ENCODE results near the gene CEP85.
"Not testable (repeated sequence)": the region's sequence is repeated elsewhere in the genome, so short reads cannot be mapped to it uniquely, and the experiment has no call there.

CEP85 gene

DNA sequence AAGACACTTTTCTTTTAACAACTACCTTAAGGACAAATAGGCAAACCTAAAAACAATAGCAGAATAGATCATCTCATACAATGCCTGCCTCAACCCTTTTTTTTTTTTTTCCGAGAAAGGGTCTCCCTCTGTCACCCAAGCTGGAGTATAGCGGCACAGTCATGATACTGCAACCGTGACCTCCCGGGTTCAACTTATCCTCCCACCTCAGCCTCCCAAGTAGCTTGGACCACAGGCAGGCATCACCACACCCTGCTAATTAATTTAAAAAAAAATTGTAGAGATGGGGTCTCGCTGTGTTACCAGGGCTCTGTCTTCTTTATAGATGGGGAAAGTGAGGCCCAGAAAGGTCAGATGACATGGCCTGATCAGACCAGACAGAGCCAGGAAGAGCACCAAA, 53.8 kb downstream of the CEP85 start:
- TF ChIP-seq, protein P1, sequence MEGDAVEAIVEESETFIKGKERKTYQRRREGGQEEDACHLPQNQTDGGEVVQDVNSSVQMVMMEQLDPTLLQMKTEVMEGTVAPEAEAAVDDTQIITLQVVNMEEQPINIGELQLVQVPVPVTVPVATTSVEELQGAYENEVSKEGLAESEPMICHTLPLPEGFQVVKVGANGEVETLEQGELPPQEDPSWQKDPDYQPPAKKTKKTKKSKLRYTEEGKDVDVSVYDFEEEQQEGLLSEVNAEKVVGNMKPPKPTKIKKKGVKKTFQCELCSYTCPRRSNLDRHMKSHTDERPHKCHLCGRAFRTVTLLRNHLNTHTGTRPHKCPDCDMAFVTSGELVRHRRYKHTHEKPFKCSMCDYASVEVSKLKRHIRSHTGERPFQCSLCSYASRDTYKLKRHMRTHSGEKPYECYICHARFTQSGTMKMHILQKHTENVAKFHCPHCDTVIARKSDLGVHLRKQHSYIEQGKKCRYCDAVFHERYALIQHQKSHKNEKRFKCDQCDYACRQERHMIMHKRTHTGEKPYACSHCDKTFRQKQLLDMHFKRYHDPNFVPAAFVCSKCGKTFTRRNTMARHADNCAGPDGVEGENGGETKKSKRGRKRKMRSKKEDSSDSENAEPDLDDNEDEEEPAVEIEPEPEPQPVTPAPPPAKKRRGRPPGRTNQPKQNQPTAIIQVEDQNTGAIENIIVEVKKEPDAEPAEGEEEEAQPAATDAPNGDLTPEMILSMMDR (conservative IDR thresholded peaks at IDR 0.05), result no peak
- H3K27ac ChIP-seq, result no peak overlapping the region

DNA sequence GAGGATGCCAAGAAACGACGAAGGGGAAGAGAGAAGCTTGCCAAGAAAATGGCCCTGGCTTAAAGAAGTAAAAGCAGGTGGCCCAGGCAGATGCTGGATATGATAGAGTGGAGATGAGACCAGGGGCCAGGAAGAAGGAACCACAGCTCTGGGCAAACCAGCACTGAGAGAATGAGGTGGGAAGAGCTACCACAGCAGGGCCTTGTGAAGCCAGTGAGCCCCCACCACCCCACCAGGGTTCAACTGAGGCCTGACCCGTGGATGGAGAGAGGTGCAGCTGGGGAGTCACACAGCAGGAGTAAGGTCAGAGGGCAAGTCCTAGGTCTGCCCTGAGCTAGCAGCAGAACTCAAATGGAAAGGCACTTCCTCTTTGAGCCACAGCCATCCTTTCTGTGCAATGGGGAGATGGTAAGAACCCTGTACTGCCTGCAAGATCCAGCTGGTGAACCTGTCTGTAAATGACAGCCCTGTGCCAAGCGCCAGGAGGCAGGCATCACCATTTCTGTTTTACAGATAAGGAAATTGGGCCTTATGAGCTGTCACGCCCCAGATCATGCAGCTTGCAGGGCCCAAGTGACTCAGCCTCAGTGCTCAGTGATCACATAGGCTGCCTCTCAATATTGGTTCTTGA, 54.4 kb downstream of the CEP85 start:
- no peak overlapping the region for H3K27ac ChIP-seq
- TF ChIP-seq, protein P1 (conservative IDR thresholded peaks at IDR 0.05), result no peak

DNA sequence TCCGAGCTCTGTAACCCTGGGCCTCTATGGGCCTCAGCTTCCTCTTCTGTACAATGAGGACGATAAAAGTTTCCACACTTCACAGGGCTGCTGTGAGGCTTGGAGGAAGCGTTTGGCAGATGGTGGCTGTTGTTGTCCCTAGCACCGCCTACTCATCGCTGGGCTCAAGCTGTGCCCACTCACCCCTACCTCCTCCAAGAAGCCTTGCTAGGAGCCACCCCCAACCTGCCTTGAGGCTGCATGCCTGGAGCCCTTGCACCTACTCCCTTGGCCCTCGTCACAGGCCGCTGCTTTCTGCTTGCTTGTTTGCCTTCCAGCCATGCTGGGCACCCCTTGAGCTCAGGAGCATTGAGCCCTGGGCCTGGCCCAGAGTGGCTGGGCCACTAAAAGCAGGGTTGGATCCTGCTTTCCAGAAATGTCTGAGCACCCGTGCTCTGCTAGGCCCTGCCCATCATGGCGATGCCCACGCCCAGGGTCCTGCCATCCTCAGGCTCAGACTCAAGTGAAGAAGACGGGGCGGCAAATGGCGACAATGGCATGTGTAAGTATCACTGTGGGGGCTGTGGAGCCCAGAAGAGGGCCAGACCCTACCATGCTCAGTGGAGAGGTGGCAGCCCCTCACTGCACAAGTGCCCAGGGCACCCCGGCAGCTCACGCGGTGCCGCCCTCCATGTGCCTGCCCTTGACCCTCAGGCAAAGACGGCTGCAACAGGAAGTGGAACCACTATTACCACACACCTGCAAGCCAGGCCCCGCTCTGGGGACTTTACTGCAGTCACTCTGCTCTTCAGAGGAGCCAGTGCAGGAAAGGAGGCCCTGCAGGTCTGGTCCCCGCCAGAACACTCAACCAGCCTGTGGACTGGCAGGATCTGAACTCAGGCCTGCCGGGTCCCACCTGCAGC, 55.4 kb downstream of the CEP85 start:
- TF ChIP-seq, protein P1 (conservative IDR thresholded peaks at IDR 0.05), result no peak
- no peak overlapping the region for H3K27ac ChIP-seq

DNA sequence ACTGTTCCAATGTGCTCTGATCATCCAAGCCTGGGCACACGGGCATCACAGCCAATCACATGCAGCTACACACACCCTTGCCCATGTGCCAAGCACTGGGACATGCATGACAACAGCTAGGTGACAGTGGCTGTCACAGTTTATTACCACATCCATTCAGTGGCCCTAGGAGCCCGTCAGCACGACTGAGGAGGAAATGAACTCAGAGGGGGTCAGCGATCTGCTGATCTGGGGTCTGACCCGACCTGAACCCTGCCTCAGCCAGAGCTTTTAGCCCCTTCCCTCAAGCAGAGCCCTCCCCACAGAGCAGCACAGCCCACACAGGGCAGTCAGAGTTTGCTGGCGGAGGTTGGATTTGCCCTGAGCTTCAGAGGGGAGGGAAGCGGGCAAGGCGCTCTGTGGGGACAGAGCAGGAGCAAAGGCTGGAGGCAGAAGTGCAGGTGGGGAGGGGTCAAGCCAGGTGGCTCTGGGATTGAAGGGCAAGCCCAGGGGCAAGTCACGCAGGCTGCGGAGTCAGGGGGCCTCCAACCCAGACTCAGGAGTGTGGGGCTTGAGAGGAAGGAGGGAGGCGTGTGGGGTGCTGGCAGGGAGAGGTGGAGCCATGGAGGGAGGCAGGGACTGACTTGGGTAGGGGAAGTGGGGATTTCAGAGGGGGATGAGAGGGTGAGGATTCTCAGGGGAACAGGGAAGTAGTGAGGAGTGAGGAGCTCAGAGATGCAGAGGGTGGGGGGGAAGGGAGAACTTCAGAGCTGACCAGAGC, 56.3 kb downstream of the CEP85 start:
- TF ChIP-seq, protein P1 (conservative IDR thresholded peaks at IDR 0.05), result no peak
- H3K27ac ChIP-seq, result no peak overlapping the region

DNA sequence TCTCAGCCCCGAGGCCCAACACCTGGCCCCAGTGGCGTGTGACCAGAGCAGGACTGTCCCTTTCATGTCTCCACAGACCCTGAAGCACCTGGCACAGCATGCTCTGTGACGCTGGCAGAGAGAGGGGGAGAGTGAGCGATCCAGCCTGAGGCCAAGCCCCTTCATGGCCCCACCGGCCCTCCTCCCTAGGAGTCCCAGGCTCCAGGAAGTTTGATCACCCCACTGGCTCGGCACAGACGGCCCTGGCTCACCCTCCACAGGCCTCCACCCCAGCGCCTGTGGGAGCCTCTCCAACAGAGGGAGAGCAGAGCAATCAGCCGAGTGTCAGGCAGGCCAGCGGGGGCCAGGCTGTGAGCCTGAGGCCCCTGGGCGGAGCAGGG, 56.9 kb downstream of the CEP85 start:
- no peak overlapping the region for H3K27ac ChIP-seq
- TF ChIP-seq, protein P1 (conservative IDR thresholded peaks at IDR 0.05), result no peak

DNA sequence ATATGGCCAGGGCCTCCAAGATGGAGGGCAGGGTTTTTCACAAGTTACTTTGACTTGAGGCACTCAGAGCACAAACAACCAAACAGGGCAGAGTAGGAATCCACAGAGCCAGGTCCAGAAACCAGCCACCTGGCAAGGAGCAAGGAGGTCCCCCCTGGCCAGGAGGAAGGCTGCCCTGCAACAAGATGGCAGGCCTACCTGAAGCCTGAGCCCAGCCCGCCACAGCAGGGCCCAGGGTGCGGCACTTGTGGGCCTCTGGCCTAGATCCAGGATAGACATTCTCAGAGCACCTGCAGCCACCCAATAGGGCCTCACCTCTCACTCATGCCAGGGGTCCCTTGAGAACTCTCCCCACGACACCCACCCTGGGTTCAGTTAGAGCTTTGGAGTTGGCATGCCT, 57.4 kb downstream of the CEP85 start:
- TF ChIP-seq, protein P1 (conservative IDR thresholded peaks at IDR 0.05), result no peak
- H3K27ac ChIP-seq, result no peak overlapping the region

DNA sequence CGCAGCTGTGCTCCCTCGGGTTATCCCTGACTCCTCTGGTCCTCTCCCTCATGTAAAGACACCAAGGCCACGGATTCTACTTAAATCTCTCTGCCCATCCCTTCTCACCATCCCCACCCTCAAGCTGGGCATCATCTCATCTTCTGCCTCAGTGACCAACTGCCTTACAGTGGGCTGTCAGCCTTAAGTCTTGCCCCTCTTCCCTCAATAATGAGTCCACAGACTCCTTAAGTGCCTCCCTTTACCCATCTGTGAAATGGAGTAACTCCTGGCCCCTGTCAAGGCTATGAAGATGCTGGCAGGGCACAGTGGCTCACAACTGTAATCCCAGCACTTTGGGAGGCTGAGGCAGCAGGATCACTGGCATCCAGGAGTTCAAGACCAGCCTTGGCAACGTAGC, 57.9 kb downstream of the CEP85 start:
- TF ChIP-seq, protein P1 (conservative IDR thresholded peaks at IDR 0.05), result no peak
- H3K27ac ChIP-seq, result no peak overlapping the region

DNA sequence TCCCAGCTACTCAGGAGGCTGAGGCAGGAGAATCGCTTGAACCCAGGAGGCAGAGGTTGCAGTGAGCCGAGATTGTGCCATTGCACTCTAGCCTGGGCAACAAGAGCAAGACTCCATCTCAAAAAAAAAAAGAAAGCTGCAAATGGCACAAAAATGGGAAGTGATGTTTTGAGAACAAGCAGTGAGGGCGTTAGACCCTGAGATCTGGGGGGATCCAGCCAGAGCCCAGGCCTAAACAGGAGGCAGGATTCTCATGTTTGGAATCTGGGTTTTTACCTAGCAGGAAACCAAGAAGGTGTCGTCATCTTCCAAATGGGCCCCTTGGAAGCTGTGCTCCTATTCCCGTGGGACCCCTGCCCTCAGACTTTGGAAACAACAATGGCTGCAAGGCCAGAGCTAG, 58.7 kb downstream of the CEP85 start:
- not testable (repeated sequence) for H3K27ac ChIP-seq
